Measurements from ENCODE around the gene POLA1. TPM values are rescaled to one million over a fixed set of nuclear protein-coding genes. Genes with fewer than 3 reads are reported as not detected.

Gene POLA1
- total RNA-seq, 2 experiments from 2014 or later: 48.4 to 52.1 TPM

DNA sequence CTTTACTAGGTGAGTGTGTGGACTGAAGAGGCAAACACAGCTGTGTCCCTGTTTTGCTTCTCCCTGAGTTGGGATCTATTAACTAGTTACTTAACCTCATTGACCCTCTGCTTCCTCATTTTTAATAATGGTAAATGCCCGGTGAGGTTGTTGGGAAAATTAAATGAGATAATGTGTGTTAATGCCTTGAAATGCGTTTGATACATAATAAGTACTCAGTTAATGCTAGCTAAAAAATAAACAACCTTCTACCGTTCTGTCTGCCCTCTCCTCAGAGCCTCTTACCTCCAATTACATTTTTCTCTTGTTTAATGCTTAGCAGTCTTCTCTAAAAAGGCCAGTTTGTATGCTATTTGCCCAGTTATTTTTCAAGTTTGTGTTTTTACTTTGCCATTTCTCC is 70.3 kb downstream of the POLA1 start:
- Mint-ChIP-seq H3K27ac (no peak overlapping the region), H3K4me3 (no peak overlapping the region), H3K36me3 (ENCODE audit: low read depth) (peaks cover 55% of the 10 kb centered on the region), H3K4me1 (peaks cover 10% of the 10 kb centered on the region), H3K9me3 (ENCODE audit: low read depth) (no peaks in the 10 kb centered on the region), H3K27me3 (no peaks in the 10 kb centered on the region)
- CTCF ChIA-PET: no interaction called here
- ATAC-seq: no peak
- intact Hi-C loops (cut with DNase I, micrococcal nuclease): no loop called here
- POLR2A ChIA-PET: no interaction called here
- no peak for DNase-seq

DNA sequence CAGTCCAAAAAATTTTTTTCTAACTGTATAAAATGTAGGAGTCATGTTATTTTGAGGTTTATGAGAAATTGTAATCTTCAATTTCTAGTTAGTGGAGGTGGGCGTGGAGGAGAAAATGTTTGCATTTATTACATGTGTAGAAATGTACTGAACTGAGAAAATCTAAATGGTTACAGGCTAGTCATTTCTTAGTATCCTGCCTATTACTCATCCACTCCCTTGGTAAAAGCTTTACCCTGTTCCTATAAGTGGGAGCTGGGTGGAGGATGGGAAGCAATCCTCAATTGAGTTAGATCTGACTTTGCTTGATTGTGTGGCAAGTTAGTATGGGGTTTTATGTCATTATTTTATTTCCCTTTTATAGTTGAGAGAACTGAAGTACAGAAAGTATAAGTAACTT is 73.8 kb downstream of the POLA1 start:
- H3K4me1 Mint-ChIP-seq: peaks cover 6% of the 10 kb centered on the region
- ATAC-seq (no peak), DNase-seq (no peak)
- no peaks in the 10 kb centered on the region for H3K9me3 Mint-ChIP-seq (ENCODE audit: low read depth)
- H3K27me3 Mint-ChIP-seq: no peaks in the 10 kb centered on the region
- POLR2A ChIA-PET: interaction anchor here (0.6 kb wide), 1 partner anchor 11 kb away, joined by 3 read pairs; no protein-coding TSS in a partner anchor
- intact Hi-C loops (cut with DNase I, micrococcal nuclease): no loop called here
- CTCF ChIA-PET: no interaction called here
- H3K27ac Mint-ChIP-seq: no peak overlapping the region
- peaks cover 43% of the 10 kb centered on the region for H3K36me3 Mint-ChIP-seq (ENCODE audit: low read depth)
- H3K4me3 Mint-ChIP-seq: no peak overlapping the region

DNA sequence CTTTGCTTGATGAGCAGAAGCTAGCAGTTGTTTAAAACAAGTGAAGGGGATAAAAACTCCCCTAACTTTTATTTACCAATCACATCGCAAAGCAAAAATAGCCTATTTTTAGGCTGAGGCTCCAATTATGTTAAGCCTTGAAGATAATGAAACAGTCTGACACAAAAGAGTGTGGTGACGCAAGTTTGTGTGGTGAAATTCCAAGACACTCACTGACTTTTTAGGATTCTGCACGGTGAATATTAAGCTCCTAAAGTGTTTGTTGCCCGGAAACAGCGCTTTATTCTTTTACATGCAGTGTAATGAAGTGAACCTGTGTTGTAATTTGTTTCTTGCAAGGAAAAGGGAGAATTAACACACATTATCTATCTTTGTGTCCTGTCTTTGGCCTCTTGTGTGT is 74.8 kb downstream of the POLA1 start:
- ChIA-PET CTCF (interaction anchor here (0.5 to 1.1 kb wide), 2 partner anchors 16 to 103 kb away, joined by 3 read pairs; no protein-coding TSS in a partner anchor), POLR2A (interaction anchor here (0.7 kb wide), 1 partner anchor 36 kb away, joined by 3 read pairs; no protein-coding TSS in a partner anchor)
- Mint-ChIP-seq H3K4me1 (peaks cover 6% of the 10 kb centered on the region), H3K36me3 (ENCODE audit: low read depth) (peaks cover 43% of the 10 kb centered on the region), H3K9me3 (ENCODE audit: low read depth) (no peaks in the 10 kb centered on the region), H3K27me3 (no peaks in the 10 kb centered on the region), H3K4me3 (no peak overlapping the region), H3K27ac (no peak overlapping the region)
- DNase-seq: no peak
- no peak for ATAC-seq
- intact Hi-C loops (cut with DNase I, micrococcal nuclease): no loop called here

DNA sequence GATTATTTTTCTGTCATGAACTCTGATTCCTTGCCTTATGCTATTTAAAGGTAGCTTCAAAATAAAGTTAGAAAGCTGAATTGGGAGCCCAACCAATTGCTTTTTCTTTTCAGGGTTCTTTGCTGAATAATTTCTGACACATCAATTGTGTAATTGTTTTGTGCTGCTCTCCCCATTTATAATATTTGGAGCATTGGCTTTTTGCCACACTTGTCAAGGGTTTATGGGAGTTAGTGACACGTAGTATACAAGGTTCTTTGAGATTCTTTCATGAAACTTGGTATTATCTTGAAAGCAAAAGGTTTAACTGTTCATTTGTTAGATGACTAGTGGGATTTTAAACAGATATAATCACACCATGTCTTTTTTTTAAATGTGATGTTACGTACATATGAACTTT is 80.9 kb downstream of the POLA1 start:
- ChIA-PET CTCF (no interaction called here), POLR2A (no interaction called here)
- ATAC-seq (no peak), DNase-seq (no peak)
- H3K36me3 Mint-ChIP-seq (ENCODE audit: low read depth): peaks cover 26% of the 10 kb centered on the region
- H3K27ac Mint-ChIP-seq: no peak overlapping the region
- intact Hi-C loops (cut with DNase I, micrococcal nuclease): no loop called here
- no peaks in the 10 kb centered on the region for H3K4me1 Mint-ChIP-seq
- H3K4me3 Mint-ChIP-seq: no peak overlapping the region
- H3K27me3 Mint-ChIP-seq: no peaks in the 10 kb centered on the region
- H3K9me3 Mint-ChIP-seq (ENCODE audit: low read depth): no peaks in the 10 kb centered on the region

DNA sequence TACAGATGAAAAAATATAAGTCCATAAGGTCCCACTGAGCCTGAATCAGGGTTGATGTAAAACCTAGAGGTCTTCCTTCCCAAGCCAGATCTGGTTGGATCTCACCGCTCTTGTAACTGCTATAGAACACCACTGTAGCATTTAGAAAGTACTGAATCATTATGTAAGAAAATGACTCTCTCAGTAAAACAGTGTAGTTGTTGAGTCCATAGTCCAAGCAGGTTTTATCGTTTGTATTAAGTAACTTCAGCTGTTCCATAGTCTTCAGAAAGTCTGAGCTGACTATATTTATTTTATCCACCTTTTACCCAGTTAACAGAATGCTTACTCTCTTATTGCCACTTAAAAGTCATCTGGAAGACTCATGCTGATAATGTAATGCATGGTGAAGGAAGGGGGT is 82.2 kb downstream of the POLA1 start:
- no peak overlapping the region for H3K4me3 Mint-ChIP-seq
- no peaks in the 10 kb centered on the region for H3K27me3 Mint-ChIP-seq
- DNase-seq: no peak
- ChIA-PET CTCF (interaction anchor here (1.3 kb wide), 1 partner anchor 23 kb away, joined by 3 read pairs; no protein-coding TSS in a partner anchor), POLR2A (no interaction called here)
- peaks cover 29% of the 10 kb centered on the region for H3K36me3 Mint-ChIP-seq (ENCODE audit: low read depth)
- ATAC-seq: no peak
- H3K9me3 Mint-ChIP-seq (ENCODE audit: low read depth): no peaks in the 10 kb centered on the region
- H3K4me1 Mint-ChIP-seq: no peaks in the 10 kb centered on the region
- H3K27ac Mint-ChIP-seq: no peak overlapping the region
- intact Hi-C loops (cut with DNase I, micrococcal nuclease): no loop called here

DNA sequence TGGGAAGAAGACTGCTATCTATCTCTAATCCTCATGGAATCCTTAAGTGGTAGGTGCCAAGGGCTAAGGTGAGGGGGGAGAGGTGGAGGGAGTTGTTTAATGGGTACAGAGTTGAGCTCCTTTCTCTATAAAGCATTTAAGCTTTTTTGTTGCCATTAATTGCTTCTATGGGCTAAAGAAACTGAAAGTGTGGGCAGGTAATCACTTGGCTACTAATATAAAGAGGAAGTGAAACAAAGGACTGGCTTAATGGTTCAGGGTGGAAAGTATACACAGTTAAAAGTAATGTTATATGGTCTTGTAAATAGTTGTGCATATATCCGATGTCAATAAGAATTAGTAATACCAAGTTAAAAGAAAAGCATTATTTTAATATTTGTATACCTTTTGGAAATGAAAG is 83.9 kb downstream of the POLA1 start:
- Mint-ChIP-seq H3K36me3 (ENCODE audit: low read depth) (peaks cover 28% of the 10 kb centered on the region), H3K27ac (no peak overlapping the region), H3K4me3 (no peak overlapping the region), H3K4me1 (no peaks in the 10 kb centered on the region), H3K9me3 (ENCODE audit: low read depth) (no peaks in the 10 kb centered on the region), H3K27me3 (no peaks in the 10 kb centered on the region)
- no peak for DNase-seq
- ChIA-PET POLR2A (no interaction called here), CTCF (interaction anchor here (0.6 kb wide), 1 partner anchor 15 kb away, joined by 3 read pairs; no protein-coding TSS in a partner anchor)
- ATAC-seq: no peak
- intact Hi-C loops (cut with DNase I, micrococcal nuclease): no loop called here

DNA sequence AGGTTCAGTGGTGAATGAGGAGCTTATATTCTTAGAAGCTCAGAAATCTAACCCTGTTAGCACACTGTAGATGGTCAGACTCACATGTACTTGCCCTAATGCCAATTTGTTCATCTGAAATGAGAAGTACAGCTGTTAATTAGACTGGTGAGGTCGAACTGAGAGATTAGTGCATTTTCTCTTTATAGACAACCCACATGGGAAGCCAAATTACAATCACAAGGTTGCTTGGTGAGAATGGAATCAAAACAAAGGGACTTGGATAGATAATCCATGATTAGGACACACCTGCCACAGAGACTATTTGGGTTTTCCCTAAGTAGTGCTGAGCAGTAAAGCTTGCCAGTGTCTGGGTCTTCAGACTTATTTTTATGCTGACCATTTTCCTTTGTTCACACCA is 88.3 kb downstream of the POLA1 start:
- no peak for DNase-seq
- intact Hi-C loops (cut with DNase I, micrococcal nuclease): no loop called here
- no peak overlapping the region for H3K4me3 Mint-ChIP-seq
- peaks cover 2% of the 10 kb centered on the region for H3K9me3 Mint-ChIP-seq (ENCODE audit: low read depth)
- POLR2A ChIA-PET: interaction anchor here (0.6 to 0.7 kb wide), 2 partner anchors 37 to 502 kb away, joined by 4 read pairs; no protein-coding TSS in a partner anchor
- peaks cover 30% of the 10 kb centered on the region for H3K36me3 Mint-ChIP-seq (ENCODE audit: low read depth)
- H3K4me1 Mint-ChIP-seq: no peaks in the 10 kb centered on the region
- CTCF ChIA-PET: no interaction called here
- no peaks in the 10 kb centered on the region for H3K27me3 Mint-ChIP-seq
- ATAC-seq: no peak
- H3K27ac Mint-ChIP-seq: no peak overlapping the region

DNA sequence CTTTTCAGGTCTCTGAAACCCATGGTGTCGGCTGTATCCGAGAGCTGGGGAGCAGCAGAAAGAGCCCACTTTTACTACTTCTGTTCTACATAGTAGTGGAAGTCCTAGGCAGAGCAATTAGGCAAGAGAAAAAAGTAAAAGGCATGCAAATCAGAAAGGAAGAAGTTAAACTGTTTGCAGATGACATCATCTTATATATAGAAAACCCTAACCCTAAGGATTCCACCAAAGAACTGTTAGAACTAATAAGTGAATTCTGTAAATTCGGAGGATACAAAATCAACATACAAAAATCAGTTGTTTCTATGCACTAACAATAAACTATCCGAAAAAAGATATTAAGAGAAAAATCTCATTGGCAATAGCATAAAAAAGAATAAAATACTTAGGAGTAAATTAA is 95.3 kb downstream of the POLA1 start:
- ATAC-seq (no peak), DNase-seq (no peak)
- Mint-ChIP-seq H3K9me3 (ENCODE audit: low read depth) (peaks cover 2% of the 10 kb centered on the region), H3K27ac (no peak overlapping the region), H3K4me3 (no peak overlapping the region), H3K27me3 (no peaks in the 10 kb centered on the region), H3K4me1 (no peaks in the 10 kb centered on the region), H3K36me3 (ENCODE audit: low read depth) (peaks cover 40% of the 10 kb centered on the region)
- intact Hi-C loops (cut with DNase I, micrococcal nuclease): no loop called here
- CTCF ChIA-PET: no interaction called here
- POLR2A ChIA-PET: no interaction called here

DNA sequence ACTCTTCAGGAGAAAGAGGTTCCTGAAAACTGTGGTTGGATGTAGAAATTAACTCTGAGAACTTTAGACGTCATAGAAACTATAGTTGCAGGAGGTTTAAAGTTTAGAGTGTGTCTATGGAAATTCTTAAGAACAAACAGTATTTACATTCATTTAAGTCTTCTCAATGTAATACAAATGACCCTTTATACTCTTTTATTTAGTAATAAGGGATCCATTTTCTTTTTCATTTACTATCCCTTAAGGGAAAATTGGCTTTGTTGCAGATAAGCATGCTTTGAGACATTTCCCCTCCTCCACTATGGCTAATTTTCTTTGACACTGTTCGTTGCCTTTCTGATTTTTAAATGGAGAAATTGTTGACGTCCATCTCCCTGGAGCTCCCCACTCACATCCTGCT is 96.4 kb downstream of the POLA1 start:
- peaks cover 2% of the 10 kb centered on the region for H3K9me3 Mint-ChIP-seq (ENCODE audit: low read depth)
- no peak for ATAC-seq
- H3K36me3 Mint-ChIP-seq (ENCODE audit: low read depth): peaks cover 44% of the 10 kb centered on the region
- no peaks in the 10 kb centered on the region for H3K4me1 Mint-ChIP-seq
- ChIA-PET CTCF (interaction anchor here (0.6 to 0.7 kb wide), 2 partner anchors 17 to 944 kb away, joined by 3 read pairs; no protein-coding TSS in a partner anchor), POLR2A (no interaction called here)
- no peak overlapping the region for H3K27ac Mint-ChIP-seq
- no peak for DNase-seq
- H3K27me3 Mint-ChIP-seq: no peaks in the 10 kb centered on the region
- no peak overlapping the region for H3K4me3 Mint-ChIP-seq
- intact Hi-C loops (cut with DNase I, micrococcal nuclease): no loop called here

DNA sequence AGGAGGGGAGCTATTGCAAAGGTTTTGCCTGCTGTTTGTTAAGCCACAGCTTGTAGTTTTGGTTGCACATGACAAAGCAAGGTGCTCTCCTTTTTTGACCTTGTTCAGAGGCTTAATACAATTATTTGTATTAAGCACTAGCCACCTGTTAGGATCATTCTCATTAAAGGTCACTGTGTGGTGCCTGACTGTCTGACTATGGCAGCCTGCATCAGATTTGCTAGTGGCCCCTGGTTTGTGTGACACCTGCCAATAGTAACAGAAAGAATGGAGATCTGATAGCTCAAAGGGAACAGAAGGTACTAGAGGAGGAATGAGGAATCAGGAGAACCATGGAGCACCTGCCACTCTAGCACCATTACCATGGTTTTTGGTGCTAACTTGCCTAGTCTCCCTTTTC is 102.5 kb downstream of the POLA1 start:
- DNase-seq (no peak), ATAC-seq (no peak)
- ChIA-PET POLR2A (no interaction called here), CTCF (no interaction called here)
- no peaks in the 10 kb centered on the region for H3K9me3 Mint-ChIP-seq (ENCODE audit: low read depth)
- H3K27ac Mint-ChIP-seq: no peak overlapping the region
- no peaks in the 10 kb centered on the region for H3K27me3 Mint-ChIP-seq
- peaks cover 31% of the 10 kb centered on the region for H3K36me3 Mint-ChIP-seq (ENCODE audit: low read depth)
- intact Hi-C loops (cut with DNase I, micrococcal nuclease): no loop called here
- no peaks in the 10 kb centered on the region for H3K4me1 Mint-ChIP-seq
- no peak overlapping the region for H3K4me3 Mint-ChIP-seq

DNA sequence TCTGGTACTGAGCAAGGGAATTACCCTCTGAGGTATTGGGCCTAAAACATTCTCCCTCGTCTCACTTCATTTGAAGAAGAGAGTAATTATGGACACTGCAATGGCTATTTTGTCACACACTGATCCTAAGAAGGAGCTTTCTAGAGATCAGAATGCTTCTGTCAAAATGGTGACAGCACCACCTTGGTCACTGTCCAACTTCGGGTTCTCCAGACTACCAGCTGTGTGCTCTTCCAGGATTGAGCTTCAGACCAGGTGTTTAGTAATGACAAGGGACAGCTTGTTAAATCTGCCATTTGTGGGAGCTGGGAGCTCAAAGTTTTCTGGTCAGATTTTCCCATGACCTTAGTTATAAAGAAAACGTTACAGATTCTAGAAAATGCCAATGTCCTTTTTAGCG is 105.4 kb downstream of the POLA1 start:
- H3K4me3 Mint-ChIP-seq: no peak overlapping the region
- no peaks in the 10 kb centered on the region for H3K9me3 Mint-ChIP-seq (ENCODE audit: low read depth)
- intact Hi-C loops (cut with DNase I, micrococcal nuclease): no loop called here
- DNase-seq (no peak), ATAC-seq (no peak)
- H3K4me1 Mint-ChIP-seq: no peaks in the 10 kb centered on the region
- no peak overlapping the region for H3K27ac Mint-ChIP-seq
- H3K36me3 Mint-ChIP-seq (ENCODE audit: low read depth): peaks cover 25% of the 10 kb centered on the region
- CTCF ChIA-PET: no interaction called here
- POLR2A ChIA-PET: no interaction called here
- no peaks in the 10 kb centered on the region for H3K27me3 Mint-ChIP-seq

DNA sequence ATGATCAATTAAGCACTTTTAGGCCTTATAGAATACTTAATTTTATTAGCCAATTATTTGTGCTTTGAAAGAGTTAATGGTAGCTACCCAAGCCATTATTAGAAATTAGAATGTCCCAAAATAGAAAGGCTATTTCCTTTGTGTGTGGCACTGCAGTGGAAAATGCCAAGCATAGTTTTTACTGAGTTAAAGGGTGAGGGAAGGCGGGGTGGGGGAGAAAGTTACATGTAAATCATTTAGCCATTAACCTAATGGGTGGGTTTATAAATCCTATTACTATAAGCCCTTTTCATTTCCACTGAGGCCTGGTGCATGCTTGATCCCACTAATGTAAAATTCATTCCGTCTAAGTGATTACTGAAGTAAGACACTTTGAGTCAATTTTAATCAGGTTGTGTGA is 105.8 kb downstream of the POLA1 start:
- peaks cover 21% of the 10 kb centered on the region for H3K36me3 Mint-ChIP-seq (ENCODE audit: low read depth)
- DNase-seq: no peak
- no peaks in the 10 kb centered on the region for H3K27me3 Mint-ChIP-seq
- ChIA-PET CTCF (no interaction called here), POLR2A (no interaction called here)
- no peak for ATAC-seq
- intact Hi-C loops (cut with DNase I, micrococcal nuclease): no loop called here
- H3K9me3 Mint-ChIP-seq (ENCODE audit: low read depth): no peaks in the 10 kb centered on the region
- H3K4me1 Mint-ChIP-seq: no peaks in the 10 kb centered on the region
- H3K27ac Mint-ChIP-seq: no peak overlapping the region
- H3K4me3 Mint-ChIP-seq: no peak overlapping the region

DNA sequence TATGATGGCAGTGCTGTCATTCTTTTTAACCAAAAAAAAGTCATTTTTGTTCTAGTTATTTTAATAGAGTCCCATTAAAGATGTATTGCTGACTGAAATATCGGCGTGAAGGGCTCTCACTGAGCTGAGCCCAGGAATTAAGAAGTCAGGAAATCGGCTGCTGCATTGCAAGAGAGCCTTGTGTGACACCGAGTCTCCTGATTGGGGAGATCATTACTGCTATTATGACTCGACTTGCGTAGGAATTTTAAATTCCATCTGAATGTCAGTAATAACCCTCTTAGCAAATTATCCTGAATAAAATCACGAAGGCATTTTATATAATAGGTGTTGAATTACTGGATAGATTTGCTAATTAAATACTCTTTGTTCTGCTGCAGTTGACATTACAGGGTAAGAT is 111.5 kb downstream of the POLA1 start:
- DNase-seq (no peak), ATAC-seq (no peak)
- POLR2A ChIA-PET: interaction anchor here (0.8 kb wide), 1 partner anchor 325 kb away, joined by 3 read pairs; no protein-coding TSS in a partner anchor
- Mint-ChIP-seq H3K4me1 (no peaks in the 10 kb centered on the region), H3K4me3 (no peak overlapping the region), H3K36me3 (ENCODE audit: low read depth) (peaks cover 22% of the 10 kb centered on the region), H3K27ac (no peak overlapping the region), H3K27me3 (no peaks in the 10 kb centered on the region), H3K9me3 (ENCODE audit: low read depth) (no peaks in the 10 kb centered on the region)
- intact Hi-C loops (cut with DNase I, micrococcal nuclease): no loop called here
- CTCF ChIA-PET: no interaction called here
